ENCODE results near the gene OR2A25. TPM values are rescaled to one million over a fixed set of nuclear protein-coding genes. Genes with fewer than 3 reads are reported as not detected.

OR2A25 gene
- total and polyA plus RNA-seq, 10 of the 15 experiments (the other 5 are each of a cell fraction or from before 2014, with no cell fraction given) = not detected

Small RNA genes lying within 50 kb of the gene (small RNA-seq; reads per million reads assigned to genes)
- gene OR2A41P = not detected

Other genes starting within 250 kb of the OR2A25 start
Only the 7 nearest of the 14 such genes appear.
- gene OR2F1, start 115.0 kb upstream of the OR2A25 start, total RNA-seq (2014; rRNA removed) = not detected in 2 replicates
- gene OR2F1, start 115.0 kb upstream of the OR2A25 start, total RNA-seq (2014; rRNA removed; fragmentation: Illumina TruSeq; extraction: Trizol) = not detected in 2 replicates
- not detected in 2 replicates for gene OR2F1, start 115.0 kb upstream of the OR2A25 start, total RNA-seq (2021)
- gene OR2F1, start 115.0 kb upstream of the OR2A25 start, polyA plus RNA-seq (2011; rRNA removed) = not detected in 2 replicates
- gene OR2F1, start 115.0 kb upstream of the OR2A25 start, polyA plus RNA-seq (2014; fragmentation: Illumina TruSeq; extraction: Trizol) = not detected in 2 replicates
- not detected for gene OR2F1, start 115.0 kb upstream of the OR2A25 start, polyA plus RNA-seq (2014; fragmentation: Nextera tagmentation; extraction: Ambion mirVana)
- not detected in 2 replicates for gene OR2F1, start 115.0 kb upstream of the OR2A25 start, polyA plus RNA-seq (2014; rRNA removed)
- gene OR2F1, start 115.0 kb upstream of the OR2A25 start, polyA plus RNA-seq (2016; fragmentation: Nextera tagmentation; extraction: Ambion mirVana) = not detected
- not detected in 2 replicates for gene OR6B1, start 69.5 kb upstream of the OR2A25 start, total RNA-seq (2014; rRNA removed)
- gene OR6B1, start 69.5 kb upstream of the OR2A25 start, total RNA-seq (2014; rRNA removed; fragmentation: Illumina TruSeq; extraction: Trizol) = not detected in 2 replicates
- not detected in 2 replicates for gene OR6B1, start 69.5 kb upstream of the OR2A25 start, total RNA-seq (2021)
- gene OR6B1, start 69.5 kb upstream of the OR2A25 start, polyA plus RNA-seq (2011; rRNA removed) = not detected in 2 replicates
- gene OR6B1, start 69.5 kb upstream of the OR2A25 start, polyA plus RNA-seq (2014; fragmentation: Illumina TruSeq; extraction: Trizol) = not detected in 2 replicates
- not detected for gene OR6B1, start 69.5 kb upstream of the OR2A25 start, polyA plus RNA-seq (2014; fragmentation: Nextera tagmentation; extraction: Ambion mirVana)
- gene OR6B1, start 69.5 kb upstream of the OR2A25 start, polyA plus RNA-seq (2014; rRNA removed) = not detected in 2 replicates
- gene OR6B1, start 69.5 kb upstream of the OR2A25 start, polyA plus RNA-seq (2016; fragmentation: Nextera tagmentation; extraction: Ambion mirVana) = not detected
- not detected in 2 replicates for gene OR2A5, start 20.9 kb upstream of the OR2A25 start, total RNA-seq (2014; rRNA removed)
- not detected in 2 replicates for gene OR2A5, start 20.9 kb upstream of the OR2A25 start, total RNA-seq (2014; rRNA removed; fragmentation: Illumina TruSeq; extraction: Trizol)
- gene OR2A5, start 20.9 kb upstream of the OR2A25 start, total RNA-seq (2021) = not detected in 2 replicates
- gene OR2A5, start 20.9 kb upstream of the OR2A25 start, polyA plus RNA-seq (2011; rRNA removed) = not detected in 2 replicates
- gene OR2A5, start 20.9 kb upstream of the OR2A25 start, polyA plus RNA-seq (2014; fragmentation: Illumina TruSeq; extraction: Trizol) = not detected in 2 replicates
- gene OR2A5, start 20.9 kb upstream of the OR2A25 start, polyA plus RNA-seq (2014; fragmentation: Nextera tagmentation; extraction: Ambion mirVana) = under 1 TPM in 1 of 2 experiments, not detected in 1; 0.19 TPM
- not detected in 2 replicates for gene OR2A5, start 20.9 kb upstream of the OR2A25 start, polyA plus RNA-seq (2014; rRNA removed)
- not detected for gene OR2A5, start 20.9 kb upstream of the OR2A25 start, polyA plus RNA-seq (2016; fragmentation: Nextera tagmentation; extraction: Ambion mirVana)
- gene OR2A12, start 16.5 kb downstream of the OR2A25 start, total RNA-seq (2014; rRNA removed) = not detected in 2 replicates
- gene OR2A12, start 16.5 kb downstream of the OR2A25 start, total RNA-seq (2014; rRNA removed; fragmentation: Illumina TruSeq; extraction: Trizol) = not detected in 2 replicates
- not detected in 2 replicates for gene OR2A12, start 16.5 kb downstream of the OR2A25 start, total RNA-seq (2021)
- gene OR2A12, start 16.5 kb downstream of the OR2A25 start, polyA plus RNA-seq (2011; rRNA removed) = not detected in 2 replicates
- gene OR2A12, start 16.5 kb downstream of the OR2A25 start, polyA plus RNA-seq (2014; fragmentation: Illumina TruSeq; extraction: Trizol) = not detected in 2 replicates
- gene OR2A12, start 16.5 kb downstream of the OR2A25 start, polyA plus RNA-seq (2014; fragmentation: Nextera tagmentation; extraction: Ambion mirVana) = not detected
- not detected in 2 replicates for gene OR2A12, start 16.5 kb downstream of the OR2A25 start, polyA plus RNA-seq (2014; rRNA removed)
- gene OR2A12, start 16.5 kb downstream of the OR2A25 start, polyA plus RNA-seq (2016; fragmentation: Nextera tagmentation; extraction: Ambion mirVana) = not detected
- not detected in 2 replicates for gene OR2A2, start 39.8 kb downstream of the OR2A25 start, total RNA-seq (2014; rRNA removed)
- not detected in 2 replicates for gene OR2A2, start 39.8 kb downstream of the OR2A25 start, total RNA-seq (2014; rRNA removed; fragmentation: Illumina TruSeq; extraction: Trizol)
- not detected in 2 replicates for gene OR2A2, start 39.8 kb downstream of the OR2A25 start, total RNA-seq (2021)
- gene OR2A2, start 39.8 kb downstream of the OR2A25 start, polyA plus RNA-seq (2011; rRNA removed) = not detected in 2 replicates
- gene OR2A2, start 39.8 kb downstream of the OR2A25 start, polyA plus RNA-seq (2014; fragmentation: Illumina TruSeq; extraction: Trizol) = not detected in 2 replicates
- not detected for gene OR2A2, start 39.8 kb downstream of the OR2A25 start, polyA plus RNA-seq (2014; fragmentation: Nextera tagmentation; extraction: Ambion mirVana)
- not detected in 2 replicates for gene OR2A2, start 39.8 kb downstream of the OR2A25 start, polyA plus RNA-seq (2014; rRNA removed)
- gene OR2A2, start 39.8 kb downstream of the OR2A25 start, polyA plus RNA-seq (2016; fragmentation: Nextera tagmentation; extraction: Ambion mirVana) = not detected
- gene OR2A14, start 53.4 kb downstream of the OR2A25 start, total RNA-seq (2014; rRNA removed) = not detected in 2 replicates
- gene OR2A14, start 53.4 kb downstream of the OR2A25 start, total RNA-seq (2014; rRNA removed; fragmentation: Illumina TruSeq; extraction: Trizol) = not detected in 2 replicates
- gene OR2A14, start 53.4 kb downstream of the OR2A25 start, total RNA-seq (2021) = not detected in 2 replicates
- gene OR2A14, start 53.4 kb downstream of the OR2A25 start, polyA plus RNA-seq (2011; rRNA removed) = not detected in 2 replicates
- not detected in 2 replicates for gene OR2A14, start 53.4 kb downstream of the OR2A25 start, polyA plus RNA-seq (2014; fragmentation: Illumina TruSeq; extraction: Trizol)
- not detected for gene OR2A14, start 53.4 kb downstream of the OR2A25 start, polyA plus RNA-seq (2014; fragmentation: Nextera tagmentation; extraction: Ambion mirVana)
- gene OR2A14, start 53.4 kb downstream of the OR2A25 start, polyA plus RNA-seq (2014; rRNA removed) = not detected in 2 replicates
- gene OR2A14, start 53.4 kb downstream of the OR2A25 start, polyA plus RNA-seq (2016; fragmentation: Nextera tagmentation; extraction: Ambion mirVana) = not detected
- gene CTAGE4, start 113.7 kb downstream of the OR2A25 start, total RNA-seq (2014; rRNA removed) = 1.2 and 1.6 TPM in 2 replicates
- 0.94 and 1.2 TPM in 2 replicates for gene CTAGE4, start 113.7 kb downstream of the OR2A25 start, total RNA-seq (2014; rRNA removed; fragmentation: Illumina TruSeq; extraction: Trizol)
- gene CTAGE4, start 113.7 kb downstream of the OR2A25 start, total RNA-seq (2021) = 1.3 and 1.5 TPM in 2 replicates
- gene CTAGE4, start 113.7 kb downstream of the OR2A25 start, polyA plus RNA-seq (2011; rRNA removed) = 1.0 and 1.2 TPM in 2 replicates
- 1.5 and 2.2 TPM in 2 replicates for gene CTAGE4, start 113.7 kb downstream of the OR2A25 start, polyA plus RNA-seq (2014; fragmentation: Illumina TruSeq; extraction: Trizol)
- under 1 TPM; 0.09 to 0.21 TPM for gene CTAGE4, start 113.7 kb downstream of the OR2A25 start, polyA plus RNA-seq (2014; fragmentation: Nextera tagmentation; extraction: Ambion mirVana)
- 1.0 and 1.8 TPM in 2 replicates for gene CTAGE4, start 113.7 kb downstream of the OR2A25 start, polyA plus RNA-seq (2014; rRNA removed)
- under 1 TPM in 1 of 2 experiments, not detected in 1; 0.90 TPM for gene CTAGE4, start 113.7 kb downstream of the OR2A25 start, polyA plus RNA-seq (2016; fragmentation: Nextera tagmentation; extraction: Ambion mirVana)

Data from GM12878 (cell line).